SU-DHL-6 (cell line): ENCODE data around the gene HBE1.
"Not testable (repeated sequence)": the region's sequence is repeated elsewhere in the genome, so short reads cannot be mapped to it uniquely, and the experiment has no call there.

Experiments
- H2AFZ ChIP-seq: fragments of 200-600 bp; sonication (generic); 2 replicates; pipeline ENCODE4 v1.6.1; 2014; ENCODE audit warnings: low read depth, mild to moderate bottlenecking, moderate library complexity, mixed read lengths, antibody characterized with exemption, low read length; ENCODE audit not compliant: severe bottlenecking
- H3F3A ChIP-seq: fragments of 200-600 bp; shearing (Covaris generic); 2 replicates; pipeline ENCODE4 v1.6.0; 2016; ENCODE audit warnings: antibody characterized with exemption, mild to moderate bottlenecking; ENCODE audit not compliant: insufficient read depth
- H3K27ac ChIP-seq: fragments of 200-600 bp; sonication (generic); 2 replicates; pipeline ENCODE4 v1.5.1; 2016; ENCODE audit warnings: low read depth, mild to moderate bottlenecking, low read length, moderate library complexity, mixed read lengths
- H3K27me3 ChIP-seq: fragments of 200-600 bp; sonication (generic), shearing (Covaris generic); 2 replicates; pipeline ENCODE4 v1.6.0; 2014; ENCODE audit warnings: mild to moderate bottlenecking, low read length
- H3K36me3 ChIP-seq: fragments of 200-600 bp; sonication (generic); 2 replicates; pipeline ENCODE4 v1.6.1; 2014; ENCODE audit warnings: mild to moderate bottlenecking, low read length, mixed read lengths
- H3K4me2 ChIP-seq: fragments of 300-600, 200-600 bp; shearing (Covaris generic), sonication (generic); 2 replicates; pipeline ENCODE4 v1.6.0; 2014; ENCODE audit warnings: low read length, low read depth, mild to moderate bottlenecking; ENCODE audit not compliant: poor library complexity, severe bottlenecking
- H3K4me3 ChIP-seq: fragments of 200-600 bp; sonication (generic); 2 replicates; pipeline ENCODE4 v1.5.1; 2014; ENCODE audit warnings: antibody characterized with exemption, low read length, mild to moderate bottlenecking, mixed read lengths; ENCODE audit not compliant: insufficient read depth, poor library complexity, severe bottlenecking
- H3K79me2 ChIP-seq: fragments of 200-600 bp; sonication (generic); 2 replicates; pipeline ENCODE4 v1.6.1; 2014; ENCODE audit warnings: mild to moderate bottlenecking, low read length, moderate library complexity; ENCODE audit not compliant: insufficient read depth
- H3K9ac ChIP-seq: fragments of 200-600 bp; sonication (generic); 2 replicates; pipeline ENCODE4 v1.7.0; 2014; ENCODE audit warnings: mild to moderate bottlenecking, low read length
- H3K9me2 ChIP-seq: fragments of 200-600 bp; sonication (generic); replicated peaks from 2 replicates; pipeline ENCODE4 v1.6.1; 2014; ENCODE audit warnings: low read length; ENCODE audit not compliant: insufficient read depth
- H3K9me3 ChIP-seq: fragments of 200-600 bp; sonication (generic); 2 replicates; pipeline ENCODE4 v1.6.1; 2014; ENCODE audit warnings: low read length, mixed read lengths; ENCODE audit not compliant: insufficient read depth
- H4K20me1 ChIP-seq: fragments of 200-600 bp; sonication (generic); 2 replicates; pipeline ENCODE4 v1.6.1; 2014; ENCODE audit warnings: low read depth, mild to moderate bottlenecking, antibody characterized with exemption, low read length, moderate library complexity, mixed read lengths
- CTCF ChIP-seq: fragments of 200-600 bp; sonication (generic); IDR thresholded peaks from one replicate; pipeline ENCODE4 v1.5.1; 2017; ENCODE audit warnings: antibody characterized with exemption, mild to moderate bottlenecking, low read length, moderate library complexity; ENCODE audit not compliant: insufficient read depth, poor library complexity, severe bottlenecking
- EZH2phosphoT487 ChIP-seq: fragments of 200-600 bp; sonication (generic), shearing (Covaris generic); conservative IDR thresholded peaks from 2 replicates; pipeline ENCODE4 v1.6.1; 2018; ENCODE audit warnings: mild to moderate bottlenecking, antibody characterized with exemption, low read length, moderate library complexity, mixed read lengths

The HBE1 gene

GRCh38 chr11:5269715-5270147, at the start of gene HBE1:
HBE1 (minus strand) TSS chr11:5269945; CDS start chr11:5269890, 55 bp downstream.
- Histone ChIP-seq H3K9me2 (no peaks in the 10 kb centered on the region), H4K20me1 (no peaks in the 10 kb centered on the region), H3F3A (no peaks in the 10 kb centered on the region), H3K79me2 (no peaks in the 10 kb centered on the region), H3K9ac (no peak within 1 kb of the TSS), H3K4me3 (no peak within 1 kb of the TSS), H2AFZ (no peak within 1 kb of the TSS), H3K27ac (no peak within 1 kb of the TSS), H3K9me3 (no peaks in the 10 kb centered on the region), H3K27me3 (no peaks in the 10 kb centered on the region), H3K4me2 (no peak within 1 kb of the TSS), H3K36me3 (no peaks in the 10 kb centered on the region)
- no peak for TF ChIP-seq CTCF
- no peak for TF ChIP-seq EZH2phosphoT487

- H3K27me3 ChIP-seq, result no peaks in the 10 kb centered on the region
- no peaks in the 10 kb centered on the region for H3K9me2 ChIP-seq
- no peak for TF ChIP-seq EZH2phosphoT487
- no peak for TF ChIP-seq CTCF
- H3K27ac ChIP-seq, result no peak overlapping the region
- no peak overlapping the region for H3K4me2 ChIP-seq
- H2AFZ ChIP-seq, result no peak overlapping the region
- H3K4me3 ChIP-seq, result no peak overlapping the region
- no peaks in the 10 kb centered on the region for H3K79me2 ChIP-seq
- no peak overlapping the region for H3K9ac ChIP-seq
- H3F3A ChIP-seq, result no peaks in the 10 kb centered on the region
- no peaks in the 10 kb centered on the region for H3K36me3 ChIP-seq
- H3K9me3 ChIP-seq, result no peaks in the 10 kb centered on the region
- H4K20me1 ChIP-seq, result no peaks in the 10 kb centered on the region
These were observed 47.5 kb upstream of the HBE1 start for GRCh38 chr11:5317292-5317691.

- not testable (repeated sequence) for H3K9me2 ChIP-seq, H3K9ac ChIP-seq, H3F3A ChIP-seq, H4K20me1 ChIP-seq, H3K4me2 ChIP-seq, H3K27me3 ChIP-seq, H3K27ac ChIP-seq, H3K4me3 ChIP-seq, H2AFZ ChIP-seq, H3K9me3 ChIP-seq, H3K79me2 ChIP-seq, H3K36me3 ChIP-seq
These were observed 43.7 kb upstream of the HBE1 start for GRCh38 chr11:5313326-5314023.

- H4K20me1 ChIP-seq, result no peaks in the 10 kb centered on the region
These were observed 40.7 kb upstream of the HBE1 start for GRCh38 chr11:5310423-5310822.

More at GRCh38 chr11:5310423-5310822, 40.7 kb upstream of the HBE1 start:
- Histone ChIP-seq H3K9ac (no peak overlapping the region), H3K4me3 (no peak overlapping the region), H2AFZ (no peak overlapping the region), H3K79me2 (no peaks in the 10 kb centered on the region), H3F3A (no peaks in the 10 kb centered on the region), H3K36me3 (no peaks in the 10 kb centered on the region), H3K27me3 (no peaks in the 10 kb centered on the region), H3K9me3 (no peaks in the 10 kb centered on the region), H3K4me2 (no peak overlapping the region), H3K27ac (no peak overlapping the region), H3K9me2 (no peaks in the 10 kb centered on the region)
- TF ChIP-seq CTCF (no peak), EZH2phosphoT487 (no peak)
